LHCN-M2 (cell line): ENCODE data around the gene RFX7. TPM values are rescaled to one million over a fixed set of nuclear protein-coding genes. Genes with fewer than 3 reads are reported as not detected.
"Not testable (repeated sequence)": the region's sequence is repeated elsewhere in the genome, so short reads cannot be mapped to it uniquely, and the experiment has no call there.

ENCODE experiments used
- DNase-seq: peaks from one replicate; pipeline ENCODE4 v3.0.0-alpha.2; 2012; ENCODE audit warnings: low read depth
- total RNA-seq: library from RNA; depleted of rRNA; stranded (reverse); fragments of >200 nt; gene quantifications from 2 replicates; pipeline ENCODE4 v1.2.3, GENCODE V29; 2014

Gene RFX7
- total RNA-seq, 1 experiment from 2014 or later: 9.8 TPM

DNA sequence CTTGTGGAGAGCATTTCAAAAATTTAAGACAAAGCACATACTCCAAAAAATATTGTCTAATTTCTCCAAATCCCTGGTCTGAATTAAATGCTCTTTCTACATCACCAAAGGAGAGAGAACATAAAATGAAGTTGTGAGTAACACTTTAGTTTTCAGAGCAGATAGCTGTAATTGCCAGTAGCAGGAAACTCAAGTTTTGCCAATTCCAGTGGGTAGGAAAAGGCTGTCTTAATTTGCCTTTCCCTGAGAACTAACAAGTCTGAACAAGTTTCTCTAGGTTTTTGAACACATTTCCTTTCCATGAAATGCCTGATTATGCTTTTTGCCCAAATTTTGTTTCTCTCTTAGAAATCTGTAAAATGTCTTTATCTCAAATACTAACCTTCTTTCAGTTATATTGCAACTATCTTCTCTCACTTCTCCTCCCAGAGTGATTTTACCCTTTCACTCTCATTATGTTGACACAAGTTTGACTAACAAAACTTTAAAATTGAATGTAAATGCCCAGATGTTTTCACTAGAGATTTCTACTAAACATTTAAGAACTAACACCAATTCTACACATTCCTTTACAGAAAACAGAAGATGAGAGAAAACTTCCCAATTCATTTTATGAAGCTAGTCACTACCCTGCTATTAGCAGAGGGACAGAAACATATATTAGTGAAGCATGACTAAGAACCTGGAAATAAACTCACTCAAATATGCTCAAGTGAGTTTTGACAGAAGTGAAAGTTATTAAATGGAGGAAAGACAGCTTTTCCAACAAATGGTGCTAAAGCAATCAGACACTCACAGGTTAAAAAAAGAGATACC lies 38.4 kb downstream of the RFX7 start:
- DNase-seq: peak; percentile 29

GRCh38 chr15:56203312-56203922 lies 40.3 kb downstream of the RFX7 start:
- DNase-seq: not testable (repeated sequence)

DNA sequence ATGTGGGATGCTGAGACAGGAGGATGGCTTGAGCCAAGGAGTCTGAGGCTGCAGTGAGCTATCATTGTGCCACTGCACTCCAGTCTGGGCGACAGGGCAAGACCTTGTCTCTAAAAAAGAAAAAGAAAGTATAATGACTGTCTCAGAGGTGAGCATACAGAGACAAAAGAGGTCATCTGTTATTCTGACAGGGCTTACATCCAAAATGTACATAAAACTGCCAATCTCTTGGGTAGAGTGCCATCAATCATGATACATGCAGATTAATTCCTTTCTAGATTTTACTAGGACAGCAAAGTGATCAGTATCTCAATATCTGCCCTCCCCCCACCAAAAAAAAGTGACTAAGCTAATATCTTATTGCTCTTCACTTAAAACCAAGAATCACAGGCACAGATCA lies 41.0 kb downstream of the RFX7 start:
- no peak for DNase-seq

DNA sequence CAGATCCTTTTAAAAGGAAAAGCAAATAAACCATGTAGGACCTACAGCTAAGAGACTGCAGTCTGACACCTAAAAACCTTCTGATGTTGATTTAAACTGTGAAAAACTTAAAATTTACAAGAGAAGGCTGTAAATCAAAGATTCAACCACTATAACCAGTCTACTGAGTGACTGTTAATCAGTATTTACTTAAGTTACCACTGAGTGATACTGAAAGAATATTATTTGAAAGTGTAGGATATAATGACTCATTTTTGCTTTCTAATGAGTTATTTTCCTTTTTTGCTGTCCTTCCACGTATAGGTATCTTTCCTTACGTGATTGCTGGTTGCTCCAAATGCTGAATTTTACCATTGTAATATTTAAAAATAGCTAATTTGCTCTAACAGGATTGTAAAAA lies 44.6 kb downstream of the RFX7 start:
- DNase-seq: no peak

- no peak for DNase-seq
These were observed 49.6 kb downstream of the RFX7 start for GRCh38 chr15:56194035-56194434.

DNA sequence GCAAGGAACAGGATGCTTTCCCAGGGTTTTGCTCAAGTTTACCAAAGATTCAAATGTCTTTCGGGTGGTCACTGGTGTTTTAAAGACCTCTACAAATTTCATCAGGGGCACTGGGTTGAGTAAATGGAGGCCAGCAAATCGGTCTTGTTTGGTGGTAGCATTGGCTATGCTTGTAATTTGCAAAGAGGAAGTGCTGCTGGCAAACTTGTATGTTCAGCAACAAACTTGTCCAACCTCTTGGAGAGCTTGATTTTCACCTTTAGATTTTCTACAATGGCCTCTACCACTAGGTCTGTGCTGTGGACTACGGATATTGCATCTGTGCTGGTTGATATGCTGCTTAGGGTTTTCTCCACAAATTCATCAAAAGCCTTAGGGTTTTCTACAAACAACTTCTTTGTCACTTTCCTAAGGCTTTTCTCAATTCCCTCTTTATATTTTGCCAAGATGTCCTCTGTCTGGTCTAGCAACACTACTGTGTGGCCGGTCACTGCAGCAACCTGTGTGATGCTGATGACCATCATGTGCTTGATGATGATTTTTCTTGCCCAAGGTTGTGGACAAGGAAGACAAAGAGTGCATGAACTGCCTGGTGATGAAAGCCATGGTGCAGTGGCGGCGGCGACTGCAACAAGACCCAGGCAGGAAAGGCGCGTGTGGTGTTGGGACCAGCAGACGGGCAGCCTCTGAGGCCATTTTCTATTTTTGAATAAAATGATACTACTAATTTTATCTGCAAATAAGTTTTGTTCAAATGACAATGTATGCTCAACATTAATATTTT lies 50.8 kb downstream of the RFX7 start:
- DNase-seq: no peak

- no peak for DNase-seq
These were observed 56.0 kb downstream of the RFX7 start for GRCh38 chr15:56187665-56188064.

- DNase-seq: no peak
These were observed 57.7 kb downstream of the RFX7 start for GRCh38 chr15:56185980-56186379.

GRCh38 chr15:56184516-56184915 lies 59.2 kb downstream of the RFX7 start:
- no peak for DNase-seq

DNA sequence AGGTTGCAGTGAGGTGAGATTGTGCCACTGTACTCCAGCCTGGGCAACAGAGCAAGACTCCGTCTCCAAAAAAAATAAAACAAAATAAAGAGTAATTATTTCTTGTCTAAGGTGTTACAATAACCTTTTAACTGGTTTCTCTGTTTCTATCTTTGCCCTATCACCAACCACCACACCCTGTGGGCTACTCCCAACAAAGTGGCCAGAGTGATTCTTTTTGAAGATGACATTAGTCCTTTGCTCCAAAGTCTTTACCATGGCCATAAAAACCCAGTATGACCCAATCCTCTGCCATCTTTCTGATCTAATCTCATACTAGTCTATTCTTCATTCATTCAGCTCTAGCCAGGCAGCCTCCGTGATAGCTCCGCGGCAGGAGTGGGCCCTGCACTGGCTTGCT lies 62.8 kb downstream of the RFX7 start:
- DNase-seq: no peak

- peak; percentile 15 for DNase-seq
These were observed 66.7 kb downstream of the RFX7 start for GRCh38 chr15:56176996-56177395.

- DNase-seq: no peak
These were observed 67.9 kb downstream of the RFX7 start for GRCh38 chr15:56175788-56176187.

GRCh38 chr15:56174649-56175048 lies 69.0 kb downstream of the RFX7 start:
- no peak for DNase-seq

DNA sequence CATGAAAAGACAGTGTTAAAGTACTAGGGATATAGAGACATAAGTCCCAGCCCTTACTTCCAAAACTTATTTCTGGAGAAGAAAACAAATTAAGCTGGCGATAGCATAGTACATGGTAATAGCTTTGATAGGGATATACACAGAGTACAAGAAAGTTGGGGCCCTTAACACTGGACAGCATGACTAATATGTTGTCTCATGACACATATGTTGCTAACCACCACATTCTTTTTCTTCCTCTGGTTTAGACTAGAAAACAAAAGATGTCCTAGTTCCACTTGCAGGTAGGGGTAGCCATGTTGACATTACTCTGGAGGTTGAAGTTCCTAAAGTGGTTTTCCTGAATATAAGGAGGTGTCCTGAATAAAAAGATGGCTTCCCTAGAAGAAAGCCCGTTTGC lies 75.3 kb downstream of the RFX7 start:
- peak; percentile 66 for DNase-seq

- DNase-seq: no peak
These were observed 78.4 kb downstream of the RFX7 start for GRCh38 chr15:56165234-56165633.

DNA sequence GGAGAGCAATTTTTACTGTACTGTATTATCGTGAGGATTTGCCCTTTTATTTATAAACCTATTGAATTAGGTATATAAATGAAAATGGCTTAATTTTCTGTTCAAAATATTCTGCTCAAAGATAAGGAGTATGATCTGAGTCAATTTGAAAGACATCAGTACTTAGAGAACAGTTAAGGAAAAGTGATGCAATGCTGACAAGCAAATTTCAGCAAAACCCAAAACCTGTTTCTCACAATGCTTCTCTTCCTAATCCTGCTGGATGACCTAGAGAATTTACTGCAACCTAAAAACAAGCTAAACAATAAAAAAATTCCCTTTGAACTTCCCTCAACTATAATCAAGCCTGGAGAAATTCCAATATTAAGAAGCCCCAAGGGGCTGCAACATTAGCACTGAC lies 82.7 kb downstream of the RFX7 start:
- DNase-seq: no peak

GRCh38 chr15:56156877-56157276 lies 86.8 kb downstream of the RFX7 start:
- DNase-seq: no peak

DNA sequence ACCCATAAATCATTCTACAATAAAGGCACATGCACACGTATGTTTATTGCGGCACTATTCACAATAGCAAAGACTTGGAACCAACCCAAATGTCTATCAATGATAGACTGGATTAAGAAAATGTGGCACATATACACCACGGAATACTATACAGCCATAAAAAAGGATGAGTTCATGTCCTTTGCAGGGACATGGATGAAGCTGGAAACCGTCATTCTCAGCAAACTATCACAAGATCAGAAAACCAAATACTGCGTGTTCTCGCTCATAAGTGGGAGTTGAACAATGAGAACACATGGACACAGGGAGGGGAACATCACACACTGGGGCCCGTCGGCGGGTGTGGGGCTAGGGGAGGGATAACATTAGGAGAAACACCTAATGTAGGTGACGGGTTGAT lies 88.4 kb downstream of the RFX7 start:
- DNase-seq: not testable (repeated sequence)

DNA sequence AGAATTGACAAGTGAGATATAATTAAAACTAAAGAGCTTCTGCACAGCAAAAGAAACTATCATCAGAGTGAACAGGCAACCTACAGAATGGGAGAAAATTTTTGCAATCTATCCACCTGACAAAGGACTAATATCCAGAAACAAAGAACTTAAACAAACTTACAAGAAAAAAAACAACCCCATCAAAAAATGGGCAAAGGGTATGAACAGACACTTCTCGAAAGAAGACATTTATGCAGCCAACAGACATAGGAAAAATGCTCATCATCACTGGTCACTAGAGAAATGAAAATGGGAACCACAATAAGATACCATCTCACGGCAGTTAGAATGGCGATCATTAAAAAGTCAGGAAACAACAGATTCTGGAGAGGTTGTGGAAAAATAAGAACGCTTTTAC lies 88.9 kb downstream of the RFX7 start:
- DNase-seq: not testable (repeated sequence)

GRCh38 chr15:56150204-56150603 lies 93.5 kb downstream of the RFX7 start:
- DNase-seq: no peak

GRCh38 chr15:56148064-56148463 lies 95.6 kb downstream of the RFX7 start:
- DNase-seq: no peak

GRCh38 chr15:56146756-56147155 lies 96.9 kb downstream of the RFX7 start:
- DNase-seq: no peak

GRCh38 chr15:56128081-56128480 lies 115.6 kb downstream of the RFX7 start:
- DNase-seq: no peak
